Fibroblast of lung (primary cell): Measurements from ENCODE around the gene HYAL2. TPM values are rescaled to one million over a fixed set of nuclear protein-coding genes. Genes with fewer than 3 reads are reported as not detected.

Experiments used
- DNase-seq, 2 donors: peaks; one replicate each; pipeline versions ENCODE4 v3.0.0 to v3.0.0-alpha.2; 2010; ENCODE audit warnings: low read depth in 2 of 2
- H2AFZ ChIP-seq: 2 replicates; pipeline ENCODE4 v1.5.1; 2012; ENCODE audit warnings: low read length, control low read depth, inconsistent platforms
- H3K27ac ChIP-seq: 2 replicates; pipeline ENCODE4 v1.5.1; 2011; ENCODE audit warnings: low read length, control low read depth; ENCODE audit not compliant: insufficient read depth
- H3K27me3 ChIP-seq: 2 replicates; pipeline ENCODE4 v1.5.1; 2011; ENCODE audit warnings: mild to moderate bottlenecking, low read length; ENCODE audit not compliant: control insufficient read depth, insufficient read depth
- H3K36me3 ChIP-seq: 2 replicates; pipeline ENCODE4 v1.5.1; 2011; ENCODE audit warnings: low read length; ENCODE audit not compliant: control insufficient read depth, insufficient read depth
- H3K4me1 ChIP-seq: 2 replicates; pipeline ENCODE4 v1.5.1; 2011; ENCODE audit warnings: low read length; ENCODE audit not compliant: control insufficient read depth, insufficient read depth; ENCODE audit errors: extremely low read depth
- H3K4me2 ChIP-seq: 2 replicates; pipeline ENCODE4 v1.5.1; 2011; ENCODE audit warnings: low read length, control low read depth; ENCODE audit not compliant: insufficient read depth; ENCODE audit errors: extremely low read depth
- H3K4me3 ChIP-seq, 4 experiments: fragments of 200-600 bp in 1 of 4; sonication (generic) in 1 of 4; replicated peaks in 1 of 4; 2 replicates each; pipeline ENCODE4 v1.5.1; 2011 to 2016; ENCODE audit warnings: low read length in 4 of 4, low read depth in 3 of 4, mild to moderate bottlenecking in 3 of 4, control low read depth in 2 of 4, inconsistent platforms in 1 of 4, mixed read lengths in 1 of 4; ENCODE audit not compliant: insufficient read depth in 1 of 4; ENCODE audit errors: control extremely low read depth in 1 of 4
- H3K79me2 ChIP-seq: 2 replicates; pipeline ENCODE4 v1.5.1; 2012; ENCODE audit warnings: mild to moderate bottlenecking, low read length, inconsistent platforms; ENCODE audit not compliant: control insufficient read depth, insufficient read depth
- H3K9ac ChIP-seq: 2 replicates; pipeline ENCODE4 v1.5.1; 2011; ENCODE audit warnings: mild to moderate bottlenecking, low read length, control low read depth; ENCODE audit not compliant: insufficient read depth
- H3K9me3 ChIP-seq: 2 replicates; pipeline ENCODE4 v1.5.1; 2012; ENCODE audit warnings: low read depth, low read length; ENCODE audit not compliant: control insufficient read depth, insufficient read depth
- H4K20me1 ChIP-seq: 2 replicates; pipeline ENCODE4 v1.5.1; 2011; ENCODE audit warnings: low read length; ENCODE audit not compliant: control insufficient read depth, insufficient read depth; ENCODE audit errors: extremely low read depth
- EZH2 ChIP-seq: IDR thresholded peaks from 2 replicates; pipeline ENCODE4 v1.5.1; 2012; ENCODE audit warnings: low read length, control low read depth, mild to moderate bottlenecking; ENCODE audit errors: missing control alignments
- polyA plus RNA-seq, 2 donors: library from polyadenylated mRNA; depleted of rRNA in 1 of 2; stranded (reverse) in 1 of 2; unstranded in 1 of 2; fragments of >200 nt; gene quantifications; 2 replicates each; pipeline ENCODE4 v1.2.1, GENCODE V29; 2011 to 2012; ENCODE audit warnings: missing spikeins in 1 of 2
- total RNA-seq: library from RNA; depleted of rRNA; stranded (reverse); fragments of >200 nt; gene quantifications from 2 replicates; pipeline ENCODE4 v1.2.1, GENCODE V29; 2014
- TF ChIP-seq, protein P1 (sequence below), 2 donors: IDR thresholded peaks in 1 of 2; conservative IDR thresholded peaks in 1 of 2; 1 replicate in 1 of 2; 2 replicates in 1 of 2; pipeline ENCODE4 v1.5.1; 2011 to 2012; ENCODE audit warnings: low read length in 2 of 2, control low read depth in 1 of 2, inconsistent platforms in 1 of 2, low read depth in 1 of 2, mild to moderate bottlenecking in 1 of 2

Gene HYAL2
- total and polyA plus RNA-seq, 2 donors (not counting 1 experiment from before 2014, with no cell fraction given), result 35.1 to 52.5 TPM

DNA sequence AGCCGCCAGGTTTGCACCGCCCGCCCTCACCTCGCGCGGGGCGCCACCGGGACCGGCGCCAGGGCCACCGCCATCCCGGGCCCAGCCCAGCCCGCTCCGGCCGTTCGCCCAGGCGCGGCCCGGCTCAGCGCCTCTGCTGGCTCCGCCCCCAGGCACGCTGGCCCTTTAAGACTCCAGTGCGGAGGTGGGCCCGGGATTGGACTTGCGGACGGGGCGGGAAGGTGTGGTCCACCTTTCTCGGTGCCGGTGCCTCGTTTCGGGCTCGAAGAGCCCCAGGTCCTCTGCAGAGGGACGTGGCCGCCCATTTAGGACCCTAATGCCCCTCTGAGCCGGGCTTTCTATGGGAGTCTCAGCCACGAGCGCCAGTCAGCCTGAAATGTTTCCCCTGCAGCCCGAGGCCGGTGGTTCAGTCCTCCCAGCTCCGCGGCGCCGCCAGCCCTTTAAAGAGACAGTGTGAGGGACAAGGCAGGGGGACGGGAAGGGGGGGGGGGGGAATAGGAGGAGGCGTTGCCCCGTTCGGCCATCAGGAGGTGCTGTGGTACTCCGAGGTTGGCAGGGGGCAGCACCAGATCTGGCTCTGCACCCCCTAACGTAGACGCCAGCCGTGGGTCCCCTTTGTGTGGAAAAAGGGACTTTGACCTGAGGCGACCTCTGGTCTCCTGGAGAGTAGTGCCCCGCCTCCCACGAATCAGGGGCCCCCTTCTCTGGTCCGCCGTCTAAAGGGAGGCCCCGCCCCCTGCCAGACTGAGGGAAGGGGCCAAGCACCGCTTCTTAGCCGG is 1.0 kb downstream of the HYAL2 start:
- Histone ChIP-seq H3K27me3 (no peaks in the 10 kb centered on the region), H3K4me1 (peaks cover 7% of the 10 kb centered on the region), H3K79me2 (peaks cover 23% of the 10 kb centered on the region), H3K27ac (peak overlapping the region; percentile 99), H3K4me2 (peak overlapping the region; percentile 69), H3K4me3 (peak overlapping the region; percentile 64 to 69 (median 66)), H3K9ac (peak overlapping the region; percentile 99), H2AFZ (peak overlapping the region; percentile 95), H3K36me3 (peaks cover 19% of the 10 kb centered on the region), H3K9me3 (no peaks in the 10 kb centered on the region), H4K20me1 (no peaks in the 10 kb centered on the region)
- peak; percentile 88 to 89 for DNase-seq
- no peak for TF ChIP-seq EZH2
- TF ChIP-seq, protein P1, sequence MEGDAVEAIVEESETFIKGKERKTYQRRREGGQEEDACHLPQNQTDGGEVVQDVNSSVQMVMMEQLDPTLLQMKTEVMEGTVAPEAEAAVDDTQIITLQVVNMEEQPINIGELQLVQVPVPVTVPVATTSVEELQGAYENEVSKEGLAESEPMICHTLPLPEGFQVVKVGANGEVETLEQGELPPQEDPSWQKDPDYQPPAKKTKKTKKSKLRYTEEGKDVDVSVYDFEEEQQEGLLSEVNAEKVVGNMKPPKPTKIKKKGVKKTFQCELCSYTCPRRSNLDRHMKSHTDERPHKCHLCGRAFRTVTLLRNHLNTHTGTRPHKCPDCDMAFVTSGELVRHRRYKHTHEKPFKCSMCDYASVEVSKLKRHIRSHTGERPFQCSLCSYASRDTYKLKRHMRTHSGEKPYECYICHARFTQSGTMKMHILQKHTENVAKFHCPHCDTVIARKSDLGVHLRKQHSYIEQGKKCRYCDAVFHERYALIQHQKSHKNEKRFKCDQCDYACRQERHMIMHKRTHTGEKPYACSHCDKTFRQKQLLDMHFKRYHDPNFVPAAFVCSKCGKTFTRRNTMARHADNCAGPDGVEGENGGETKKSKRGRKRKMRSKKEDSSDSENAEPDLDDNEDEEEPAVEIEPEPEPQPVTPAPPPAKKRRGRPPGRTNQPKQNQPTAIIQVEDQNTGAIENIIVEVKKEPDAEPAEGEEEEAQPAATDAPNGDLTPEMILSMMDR (conservative IDR thresholded peaks at IDR 0.05 in 1 of 2, IDR thresholded peaks at IDR 0.05 in 1 of 2; ENCODE audit: low read depth in 1 of 2, low read length in 2 of 2), result peak; percentile 11 to 41

DNA sequence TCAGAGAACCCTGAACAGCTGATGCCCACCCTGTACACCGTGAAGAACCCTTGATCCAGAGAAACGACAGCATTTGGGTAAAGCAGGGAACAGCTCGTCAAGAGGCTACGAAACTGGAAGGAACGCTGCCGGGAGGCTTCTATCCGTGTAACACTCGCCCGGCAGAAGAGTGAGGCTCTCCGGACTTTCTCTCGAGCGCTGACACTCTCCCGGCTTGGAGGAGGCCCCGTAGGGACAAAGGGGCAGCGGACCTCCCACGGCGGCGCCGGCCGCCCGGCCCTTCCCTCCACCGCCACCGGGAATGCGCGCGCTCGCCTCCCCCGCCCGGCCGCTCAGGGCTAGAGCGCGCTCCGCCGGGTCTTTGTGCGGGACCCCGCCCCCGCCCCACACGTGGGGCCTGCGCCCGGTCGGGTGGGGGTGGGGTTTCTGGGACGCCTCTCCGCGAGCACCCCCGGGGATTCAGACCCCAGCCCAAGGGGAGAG is 1.7 kb downstream of the HYAL2 start:
- no peaks in the 10 kb centered on the region for H4K20me1 ChIP-seq
- H3K79me2 ChIP-seq, result peaks cover 23% of the 10 kb centered on the region
- H3K9ac ChIP-seq, result peak overlapping the region; percentile 99
- H3K4me3 ChIP-seq, result peak overlapping the region; percentile 64 to 84 (median 68)
- peak overlapping the region; percentile 87 for H3K4me2 ChIP-seq
- no peaks in the 10 kb centered on the region for H3K9me3 ChIP-seq
- H3K27me3 ChIP-seq, result no peaks in the 10 kb centered on the region
- TF ChIP-seq EZH2, result no peak
- TF ChIP-seq, protein P1 (conservative IDR thresholded peaks at IDR 0.05 in 1 of 2, IDR thresholded peaks at IDR 0.05 in 1 of 2; ENCODE audit: low read depth in 1 of 2, low read length in 2 of 2), result no peak
- H2AFZ ChIP-seq, result no peak overlapping the region
- peak; percentile 65 for DNase-seq
- peaks cover 19% of the 10 kb centered on the region for H3K36me3 ChIP-seq
- H3K4me1 ChIP-seq, result peaks cover 7% of the 10 kb centered on the region
- peak overlapping the region; percentile 99 for H3K27ac ChIP-seq

DNA sequence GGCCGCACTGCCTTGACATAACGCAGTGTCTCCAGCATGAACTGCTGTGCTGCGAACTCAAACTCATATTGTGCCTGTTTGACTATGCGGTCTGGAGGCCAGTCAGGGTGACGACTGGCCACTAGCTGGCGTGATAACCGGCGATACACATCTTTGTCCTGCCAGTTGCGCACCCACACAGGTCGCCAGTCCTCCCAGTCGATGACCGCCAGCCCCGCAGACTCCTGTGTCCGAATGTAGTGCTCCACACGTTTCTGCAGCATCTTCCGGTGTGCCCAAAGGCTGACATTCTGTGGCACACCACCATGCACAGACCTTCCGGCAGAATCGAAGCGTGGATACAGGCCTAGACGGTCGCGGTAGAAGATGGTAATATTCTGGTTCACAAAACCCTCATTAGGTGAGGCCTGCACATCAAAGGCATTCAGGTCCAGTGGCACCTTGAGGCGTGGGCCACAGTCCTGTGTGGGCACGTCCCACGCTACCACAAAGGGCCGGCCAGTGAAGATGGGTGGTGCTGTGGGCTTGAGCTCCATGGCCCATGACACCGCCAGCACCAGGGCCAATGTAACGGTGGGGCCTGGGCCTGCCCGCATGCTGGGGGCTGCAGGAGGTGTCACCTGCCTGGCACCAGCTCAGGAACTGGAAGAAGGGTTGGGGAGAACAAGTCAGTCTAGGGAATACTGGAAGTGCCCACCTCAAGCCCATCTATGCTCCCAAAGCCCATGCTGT is 2.5 kb downstream of the HYAL2 start:
- Histone ChIP-seq H2AFZ (no peak overlapping the region), H3K4me3 (peak overlapping the region; percentile 64 to 84 (median 68)), H3K27me3 (no peaks in the 10 kb centered on the region), H3K9me3 (no peaks in the 10 kb centered on the region), H3K4me2 (peak overlapping the region; percentile 87), H3K79me2 (peaks cover 23% of the 10 kb centered on the region), H3K27ac (no peak overlapping the region), H3K9ac (no peak overlapping the region), H3K36me3 (peaks cover 18% of the 10 kb centered on the region), H3K4me1 (peaks cover 7% of the 10 kb centered on the region), H4K20me1 (no peaks in the 10 kb centered on the region)
- no peak for DNase-seq
- TF ChIP-seq, protein P1 (conservative IDR thresholded peaks at IDR 0.05 in 1 of 2, IDR thresholded peaks at IDR 0.05 in 1 of 2; ENCODE audit: low read depth in 1 of 2, low read length in 2 of 2), result no peak
- no peak for TF ChIP-seq EZH2
